ENCODE data around the gene TMUB1.

The TMUB1 gene

DNA sequence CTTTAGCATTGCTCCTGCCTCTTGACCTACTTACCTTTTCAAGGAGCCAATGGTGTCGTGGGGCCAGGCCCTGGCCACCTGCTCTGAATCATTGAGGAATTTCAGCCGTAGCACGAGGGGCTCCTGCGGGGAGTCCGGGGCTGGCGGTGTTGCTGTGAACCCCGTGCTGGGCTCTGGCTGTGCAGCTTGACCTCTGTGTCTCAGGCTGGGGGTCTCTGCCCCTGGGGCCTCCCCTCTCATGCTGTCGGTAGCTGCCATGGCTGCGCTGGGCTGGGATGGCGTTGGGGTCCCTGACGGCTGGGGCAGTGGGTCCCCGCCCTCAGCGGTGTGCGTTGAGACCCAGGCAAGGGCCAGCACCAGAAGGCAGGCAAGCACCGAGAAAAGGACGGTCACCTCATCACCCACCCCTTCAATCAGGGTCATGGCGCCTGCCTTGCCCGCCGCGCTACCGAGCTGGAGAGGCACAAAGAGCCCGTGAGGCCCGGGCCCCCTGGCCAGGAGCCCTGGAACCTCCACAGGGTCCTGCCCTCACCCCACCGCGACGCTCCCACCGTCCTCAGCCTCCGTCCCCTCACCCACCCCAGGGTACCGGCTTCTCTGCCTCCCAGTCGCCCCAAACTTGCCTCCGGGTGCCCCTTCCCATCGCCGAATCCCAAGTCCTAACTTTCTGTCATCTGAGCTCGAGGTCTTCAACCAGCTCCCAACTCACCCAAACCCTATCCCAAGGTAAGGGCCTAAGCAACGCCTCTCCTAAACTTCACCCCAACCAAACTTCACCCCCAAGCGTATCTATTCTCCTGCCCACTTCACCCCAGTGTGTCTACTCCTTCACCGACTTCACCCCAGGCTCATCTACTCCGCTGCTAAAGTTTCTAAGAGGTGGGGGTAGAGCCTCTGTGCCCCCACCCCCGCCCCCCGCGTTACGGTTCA lies 887 bp downstream of the TMUB1 start:
- no peak for DNase-seq

DNA sequence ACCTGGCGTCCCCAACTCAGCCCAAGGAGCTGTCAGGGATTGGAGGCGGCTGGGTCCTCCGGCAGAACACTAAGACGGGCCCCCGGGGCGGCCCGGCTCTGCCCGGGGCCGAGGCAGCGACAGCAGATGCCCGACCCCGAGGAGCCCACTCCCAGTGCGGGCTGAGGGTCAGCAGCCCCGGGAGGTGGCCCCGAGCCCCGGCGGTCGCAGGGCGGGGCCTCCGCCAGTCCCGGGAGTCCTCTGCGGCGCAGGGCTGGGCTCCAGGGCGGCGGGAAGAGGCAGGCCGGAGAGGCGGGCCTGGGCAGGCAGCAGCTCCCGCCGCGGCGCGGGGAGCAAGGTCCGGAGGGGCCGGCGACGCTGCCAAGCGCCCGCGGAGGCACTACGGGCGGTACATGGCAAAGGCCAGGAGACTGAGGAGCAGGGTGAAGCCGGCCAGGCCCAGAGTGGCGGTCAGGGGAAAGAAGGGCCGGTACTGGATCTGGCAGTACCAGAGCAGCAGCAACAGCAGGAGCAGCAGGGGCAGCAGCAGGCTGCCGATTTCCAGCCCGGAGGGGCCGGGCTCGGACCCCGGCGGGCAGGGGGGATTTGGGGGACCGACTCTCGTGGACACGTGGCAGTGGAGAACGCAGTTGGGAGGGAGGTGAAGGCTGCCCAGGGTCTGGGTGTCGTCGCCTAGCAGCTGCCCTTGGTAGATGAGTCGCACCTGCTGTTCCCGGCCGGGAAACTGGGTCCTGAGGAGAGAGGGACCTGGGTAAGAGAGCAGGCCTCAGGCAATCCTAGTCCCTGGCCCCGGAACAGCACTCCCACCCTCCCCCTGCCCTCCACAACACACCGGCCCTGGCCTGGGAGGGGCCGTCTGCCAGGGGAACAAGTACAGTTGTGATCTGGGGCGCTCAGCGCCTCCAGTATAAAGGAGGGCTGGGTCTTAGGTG lies 1.9 kb downstream of the TMUB1 start:
- no peak for DNase-seq

DNA sequence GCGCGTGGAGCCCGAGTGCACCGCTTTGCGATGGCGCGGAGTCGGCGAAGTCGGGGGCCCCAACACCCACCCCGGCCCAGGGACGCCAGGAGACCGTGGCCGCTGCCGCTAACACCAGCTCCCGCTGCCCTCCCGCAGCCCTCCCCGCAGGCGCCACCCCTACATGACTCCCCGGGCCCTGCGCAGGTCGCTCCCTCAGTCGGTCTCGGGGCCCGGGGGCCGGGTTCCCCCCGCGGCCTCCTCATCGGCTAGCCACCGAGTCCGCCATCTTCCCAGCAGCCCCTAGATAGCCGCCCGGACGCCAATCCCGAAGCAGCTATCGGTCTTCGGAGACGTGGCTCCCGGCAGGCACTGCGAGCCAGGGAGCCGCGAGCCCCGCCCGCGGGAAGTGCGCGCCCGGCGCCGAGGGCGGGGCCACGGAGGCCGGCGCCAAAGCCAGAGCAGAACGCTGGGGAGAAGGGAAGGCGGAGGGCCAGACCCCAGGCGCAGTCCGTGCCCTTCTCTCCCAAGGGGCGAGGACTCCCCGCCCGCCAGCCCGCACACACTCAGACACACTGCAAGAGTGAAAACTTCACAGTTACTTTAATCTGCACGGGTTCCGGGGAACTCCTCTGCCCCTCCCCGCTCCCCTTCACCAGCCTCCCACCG lies 2.6 kb downstream of the TMUB1 start, which contains the start of gene FASTK:
TSS of gene FASTK (minus strand) at position 288 of the 648 bp plus-strand sequence. CDS start at position 245, 43 bp downstream.
- DNase-seq = peak; percentile 96

DNA sequence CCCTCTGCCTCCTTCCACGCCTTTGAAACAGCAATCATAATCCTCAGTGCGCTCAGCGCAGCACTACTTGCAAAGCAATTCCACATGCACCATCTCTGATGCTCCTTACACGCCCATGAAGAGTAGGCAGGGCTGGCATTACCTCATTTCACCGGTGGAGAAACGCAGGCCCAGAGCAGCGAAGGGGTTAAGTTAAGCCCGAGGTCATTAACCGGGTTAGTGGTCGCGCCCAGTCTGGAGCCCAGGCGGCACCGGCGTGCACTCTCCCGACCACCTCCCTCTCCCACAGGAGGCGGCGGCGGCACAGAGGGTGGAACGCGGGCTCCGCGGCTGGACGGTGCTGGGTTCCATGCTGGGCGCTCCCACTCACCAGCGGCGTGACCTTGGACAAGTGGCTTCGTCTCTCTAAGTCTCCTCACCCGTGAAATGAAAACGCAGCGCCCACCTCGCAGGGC lies 3.2 kb downstream of the TMUB1 start:
- no peak for DNase-seq

DNA sequence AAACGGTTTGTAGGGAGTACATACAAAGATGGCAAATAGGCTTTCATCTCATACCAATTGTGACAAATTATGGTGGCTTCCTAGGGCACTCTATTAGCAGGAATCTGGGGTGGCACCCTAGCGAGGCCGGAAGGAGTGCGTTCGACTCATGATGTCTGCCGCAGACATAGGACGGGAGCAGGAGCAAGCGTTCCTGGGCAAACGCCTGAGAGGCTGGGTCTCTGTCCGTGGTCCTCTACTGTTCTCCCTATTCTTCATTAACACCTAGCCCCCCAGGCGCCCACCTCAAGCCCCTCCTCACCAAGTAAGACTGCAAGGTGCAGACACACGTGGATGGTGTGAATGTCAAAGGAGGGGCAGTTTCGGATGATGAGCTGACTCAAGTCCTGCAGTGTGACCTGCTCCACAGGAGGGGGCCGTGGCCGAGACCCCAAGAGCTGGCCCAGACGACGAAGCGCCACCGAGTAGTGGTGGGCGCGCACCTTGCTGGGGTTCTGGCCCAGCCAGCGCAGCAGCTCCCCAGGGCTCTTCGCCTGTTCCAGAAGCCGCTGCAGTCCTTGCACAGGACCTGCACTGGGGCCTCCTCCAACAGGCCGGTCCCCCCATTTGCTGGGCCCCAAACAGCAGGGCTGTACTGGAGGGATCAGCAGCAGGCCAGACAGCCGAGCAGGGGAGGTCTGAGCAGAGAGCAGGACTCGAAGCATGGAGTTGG lies 3.9 kb downstream of the TMUB1 start:
- no peak for DNase-seq

DNA sequence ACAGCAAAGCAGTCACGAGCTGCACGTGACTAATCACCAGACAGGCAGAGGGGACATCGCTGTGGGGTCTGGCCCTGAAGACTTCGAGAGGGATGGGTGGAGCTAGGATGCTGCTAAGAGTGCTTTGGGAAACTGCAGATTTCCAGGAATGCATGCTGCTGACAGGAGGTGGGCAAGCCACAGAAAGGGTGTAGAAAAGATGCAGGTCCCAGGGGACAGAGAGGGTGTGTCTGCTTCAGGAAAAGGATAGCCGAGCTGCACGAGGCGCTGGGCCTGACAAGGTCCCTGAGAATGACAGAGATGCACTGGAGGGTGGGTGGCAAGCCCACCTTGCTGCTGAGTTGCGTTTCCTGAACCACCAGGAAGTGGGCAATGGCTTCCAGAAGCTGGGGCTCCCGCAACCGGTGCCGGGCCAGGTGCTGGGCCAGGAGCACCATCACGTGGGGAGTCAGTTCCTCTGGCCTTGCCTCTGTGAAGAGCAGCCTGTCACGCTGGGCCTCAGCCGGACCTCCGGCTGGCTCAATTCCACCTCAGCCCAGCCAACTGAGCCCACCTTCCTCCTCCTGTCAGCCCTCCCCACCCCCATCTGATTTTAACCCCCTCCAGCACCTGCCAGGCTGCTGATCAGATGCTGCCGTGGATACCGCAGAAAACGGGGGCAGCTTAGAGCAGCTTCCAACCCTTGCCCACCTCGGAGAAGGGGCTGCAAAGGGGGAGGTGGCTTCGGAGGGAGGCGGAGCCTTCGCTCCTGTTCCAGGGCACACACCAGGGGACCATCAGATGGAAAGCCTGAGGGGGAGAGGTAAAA lies 4.9 kb downstream of the TMUB1 start:
- no peak for DNase-seq

DNA sequence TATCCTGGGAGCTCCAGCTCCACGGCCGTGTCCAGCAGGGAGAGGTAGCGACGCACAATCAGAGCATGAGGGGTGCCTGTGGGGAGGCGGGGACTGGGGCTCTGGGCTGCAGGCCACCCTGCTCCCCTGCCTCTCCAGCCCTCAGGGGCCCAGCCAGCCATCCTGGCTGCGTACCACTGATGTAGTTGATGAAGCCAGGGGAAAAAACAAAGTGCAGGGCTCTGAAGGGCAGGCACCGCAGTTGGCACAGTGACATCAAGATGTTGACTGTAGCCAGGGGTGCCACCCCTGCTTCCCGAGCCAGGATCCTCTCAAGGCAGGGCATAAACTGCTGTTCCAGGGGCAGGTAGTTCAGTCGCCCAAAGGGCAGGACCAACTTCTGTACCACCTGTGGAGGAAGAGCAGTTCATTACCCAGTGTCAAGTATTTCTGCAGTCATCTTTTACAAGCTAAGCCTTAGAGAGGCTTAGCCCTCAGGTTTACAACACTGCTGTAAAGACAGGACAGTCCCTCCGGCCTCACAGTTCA lies 5.5 kb downstream of the TMUB1 start:
- DNase-seq = no peak

DNA sequence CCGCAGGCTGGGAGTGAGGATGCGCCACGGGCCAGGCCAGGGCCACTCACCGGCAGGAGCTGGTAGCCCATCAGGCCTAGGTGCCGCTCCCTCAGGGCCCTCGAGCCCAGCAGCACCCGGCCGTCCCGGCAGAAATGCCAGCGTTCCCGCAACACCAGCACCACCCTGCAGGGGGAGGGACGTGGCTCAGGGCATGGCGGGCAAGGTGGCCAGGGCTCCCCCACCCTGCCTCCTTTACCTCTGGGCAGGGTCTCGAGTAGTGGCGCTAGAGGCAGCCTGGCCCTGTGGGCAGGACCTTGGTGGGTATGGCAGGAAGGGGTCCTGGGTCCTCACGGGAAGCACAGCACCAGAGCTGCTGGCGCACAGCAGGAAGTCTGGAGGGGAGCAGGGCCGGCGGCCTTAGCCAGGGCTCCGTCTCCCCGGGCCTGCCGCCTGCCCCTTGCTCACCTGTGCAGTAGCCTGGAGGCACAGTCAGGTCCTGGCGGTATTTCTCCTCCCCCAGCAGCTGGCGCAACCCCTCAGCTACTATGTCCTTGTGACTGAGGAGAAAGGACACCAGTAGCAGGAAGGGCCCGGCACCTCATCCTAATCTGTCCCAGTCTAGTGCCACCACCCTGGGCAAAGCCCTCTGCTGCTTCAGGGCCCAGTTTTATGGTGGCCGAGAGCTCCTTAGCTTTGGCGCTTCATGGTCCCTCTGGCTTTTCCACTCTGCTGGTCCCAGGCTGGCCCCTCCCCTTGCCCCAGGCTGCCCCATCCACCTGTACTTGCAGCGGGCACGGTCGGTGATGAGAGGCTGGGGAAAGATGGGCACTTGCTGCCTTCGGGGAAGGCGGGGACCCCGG lies 6.2 kb downstream of the TMUB1 start:
- DNase-seq = peak; percentile 68

DNA sequence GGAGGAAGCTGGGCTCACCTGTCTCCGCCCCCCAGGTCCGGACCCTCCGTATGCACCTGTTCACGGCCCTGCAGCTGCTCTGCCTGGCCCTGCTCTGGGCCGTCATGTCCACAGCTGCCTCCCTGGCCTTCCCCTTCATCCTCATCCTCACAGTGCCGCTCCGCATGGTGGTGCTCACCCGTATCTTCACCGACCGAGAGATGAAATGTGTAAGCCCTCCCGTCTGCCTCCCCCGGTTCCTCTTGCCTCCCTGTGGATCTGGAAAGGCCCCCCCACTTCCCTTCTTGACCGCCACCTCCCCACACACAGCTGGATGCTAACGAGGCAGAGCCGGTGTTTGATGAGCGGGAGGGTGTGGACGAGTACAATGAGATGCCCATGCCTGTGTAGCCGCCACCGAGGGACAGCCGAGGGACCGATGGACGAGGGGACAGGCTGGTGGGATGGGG lies 7.3 kb downstream of the TMUB1 start:
- no peak for DNase-seq

DNA sequence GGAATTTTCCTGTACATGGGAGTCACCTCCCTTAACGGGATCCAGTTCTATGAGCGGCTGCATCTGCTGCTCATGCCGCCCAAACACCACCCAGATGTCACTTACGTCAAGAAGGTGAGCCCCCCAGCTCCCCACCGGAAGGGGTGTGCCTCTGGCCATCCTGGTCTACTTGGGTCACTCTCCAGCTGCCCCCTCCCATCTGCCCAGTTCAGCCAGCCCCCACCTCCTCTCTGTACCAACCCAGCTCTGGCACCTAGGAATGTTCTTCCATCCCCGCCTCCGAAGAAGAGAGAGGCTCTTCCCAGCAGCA lies 7.7 kb downstream of the TMUB1 start:
- DNase-seq = no peak

DNA sequence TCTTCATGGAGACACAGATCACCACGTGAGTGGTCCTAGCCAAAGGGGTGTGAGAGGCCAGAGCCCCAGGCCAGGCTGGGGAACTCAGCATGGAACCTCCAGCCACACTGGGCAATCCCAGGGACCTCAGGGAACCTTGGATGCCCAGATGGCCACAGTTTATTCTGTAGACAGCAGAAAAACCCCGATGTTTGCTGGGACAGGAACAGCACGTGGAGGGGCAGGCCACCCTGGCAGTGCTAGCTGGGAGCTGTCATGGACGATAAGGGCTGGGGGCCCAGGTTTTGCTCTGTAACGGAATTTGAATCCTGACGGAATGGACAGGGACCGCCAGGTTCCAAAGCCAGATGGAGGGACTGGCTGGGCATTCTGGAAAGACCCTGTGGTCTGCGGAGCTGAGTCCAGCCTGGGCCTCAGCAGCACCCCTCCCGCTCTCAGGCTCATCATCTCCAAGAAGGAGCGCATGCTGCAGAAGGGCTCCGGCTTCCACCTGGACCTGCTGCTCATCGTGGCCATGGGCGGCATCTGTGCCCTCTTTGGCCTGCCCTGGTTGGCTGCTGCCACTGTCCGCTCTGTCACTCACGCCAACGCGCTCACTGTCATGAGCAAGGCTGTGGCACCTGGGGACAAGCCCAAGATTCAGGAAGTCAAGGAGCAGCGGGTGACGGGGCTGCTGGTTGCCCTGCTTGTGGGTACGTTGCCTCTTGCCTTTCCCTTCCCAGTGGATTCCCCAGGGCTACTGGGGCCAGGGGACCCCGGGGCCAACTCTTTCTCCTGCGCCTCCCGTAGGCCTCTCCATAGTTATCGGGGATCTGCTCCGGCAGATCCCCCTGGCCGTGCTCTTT lies 8.3 kb downstream of the TMUB1 start:
- DNase-seq = no peak

DNA sequence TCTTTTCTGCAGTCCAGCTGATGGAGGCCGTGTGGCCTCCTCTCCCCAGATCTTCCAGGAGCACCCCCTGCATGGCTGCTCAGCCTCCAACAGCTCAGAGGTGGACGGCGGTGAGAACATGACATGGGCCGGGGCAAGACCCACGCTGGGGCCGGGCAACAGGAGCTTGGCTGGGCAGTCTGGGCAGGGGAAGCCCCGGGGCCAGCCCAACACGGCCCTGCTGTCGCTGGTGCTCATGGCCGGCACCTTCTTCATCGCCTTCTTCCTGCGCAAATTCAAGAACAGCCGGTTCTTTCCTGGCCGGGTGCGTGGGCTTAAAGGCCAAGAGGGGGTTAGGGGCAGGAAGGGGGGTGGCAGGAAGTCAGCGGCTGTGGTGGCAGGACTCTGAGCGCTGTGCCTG lies 9.3 kb downstream of the TMUB1 start:
- DNase-seq = no peak

DNA sequence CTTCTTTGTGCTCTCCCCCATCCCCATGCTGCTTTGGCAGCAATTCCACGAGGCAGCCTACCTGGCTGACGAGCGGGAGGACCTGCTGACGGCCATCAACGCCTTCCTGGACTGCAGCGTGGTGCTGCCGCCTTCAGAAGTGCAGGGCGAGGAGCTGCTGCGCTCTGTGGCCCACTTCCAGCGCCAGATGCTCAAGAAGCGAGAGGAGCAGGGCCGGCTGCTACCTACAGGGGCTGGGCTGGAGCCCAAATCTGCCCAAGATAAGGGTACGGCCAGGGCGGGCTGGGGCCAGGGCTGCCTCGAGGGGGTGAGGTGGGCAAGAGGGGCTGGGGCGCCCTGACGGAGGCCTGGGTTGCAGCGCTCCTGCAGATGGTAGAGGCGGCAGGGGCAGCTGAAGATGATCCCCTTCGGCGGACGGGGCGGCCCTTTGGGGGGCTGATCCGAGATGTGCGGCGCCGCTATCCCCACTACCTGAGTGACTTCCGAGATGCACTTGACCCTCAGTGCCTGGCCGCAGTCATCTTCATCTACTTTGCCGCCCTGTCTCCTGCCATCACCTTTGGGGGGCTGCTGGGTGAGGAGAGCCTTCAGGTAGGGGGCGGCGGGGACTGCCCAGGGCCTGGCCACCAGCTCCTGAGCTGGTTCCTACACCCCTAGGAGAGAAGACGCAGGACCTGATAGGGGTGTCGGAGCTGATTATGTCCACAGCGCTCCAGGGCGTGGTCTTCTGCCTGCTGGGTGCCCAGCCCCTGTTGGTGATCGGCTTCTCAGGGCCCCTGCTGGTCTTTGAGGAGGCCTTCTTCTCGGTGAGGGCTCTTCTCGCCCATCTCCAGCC lies 12.0 kb downstream of the TMUB1 start:
- no peak for DNase-seq

DNA sequence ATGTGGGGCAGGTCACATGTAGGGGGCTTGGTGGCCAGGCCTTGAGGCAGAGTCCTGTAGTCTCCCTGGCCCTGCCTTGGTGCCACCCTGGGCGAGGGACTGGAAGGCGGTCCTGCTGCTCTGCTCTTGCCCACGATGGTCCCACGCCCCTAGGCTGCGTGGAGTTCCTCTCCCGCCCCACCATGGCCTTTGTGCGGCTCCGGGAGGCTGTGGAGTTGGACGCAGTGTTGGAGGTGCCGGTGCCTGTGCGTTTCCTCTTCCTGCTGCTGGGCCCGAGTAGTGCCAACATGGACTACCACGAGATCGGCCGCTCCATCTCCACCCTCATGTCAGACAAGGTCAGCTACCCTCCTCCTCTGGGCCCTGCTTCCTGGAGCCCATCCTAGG lies 12.7 kb downstream of the TMUB1 start:
- no peak for DNase-seq

DNA sequence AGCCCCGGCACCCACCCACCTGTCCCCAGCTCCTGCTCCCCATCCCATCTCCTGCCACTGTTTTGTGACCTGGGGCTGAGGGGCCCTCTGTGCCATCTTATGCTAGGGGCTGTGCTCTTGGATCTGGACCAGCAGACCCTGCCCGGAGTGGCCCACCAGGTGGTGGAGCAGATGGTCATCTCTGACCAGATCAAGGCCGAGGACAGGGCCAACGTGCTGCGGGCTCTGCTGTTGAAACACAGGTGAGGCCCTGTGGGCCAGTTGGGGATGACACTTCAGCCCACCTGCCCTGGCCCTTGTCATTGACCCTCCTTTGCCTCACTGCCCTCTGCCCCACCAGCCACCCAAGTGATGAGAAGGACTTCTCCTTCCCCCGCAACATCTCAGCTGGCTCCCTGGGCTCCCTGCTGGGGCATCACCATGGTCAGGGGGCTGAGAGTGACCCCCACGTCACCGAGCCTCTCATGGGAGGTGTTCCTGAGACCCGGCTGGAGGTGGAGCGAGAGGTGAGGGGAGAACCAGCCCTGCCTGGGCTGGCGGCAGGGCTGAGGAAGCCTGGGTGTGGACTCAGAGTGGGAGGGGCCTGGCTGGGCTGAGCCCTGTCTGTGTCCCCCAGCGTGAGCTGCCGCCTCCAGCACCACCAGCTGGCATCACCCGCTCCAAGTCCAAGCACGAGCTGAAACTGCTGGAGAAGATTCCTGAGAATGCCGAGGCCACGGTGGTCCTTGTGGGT lies 13.3 kb downstream of the TMUB1 start:
- DNase-seq = no peak

DNA sequence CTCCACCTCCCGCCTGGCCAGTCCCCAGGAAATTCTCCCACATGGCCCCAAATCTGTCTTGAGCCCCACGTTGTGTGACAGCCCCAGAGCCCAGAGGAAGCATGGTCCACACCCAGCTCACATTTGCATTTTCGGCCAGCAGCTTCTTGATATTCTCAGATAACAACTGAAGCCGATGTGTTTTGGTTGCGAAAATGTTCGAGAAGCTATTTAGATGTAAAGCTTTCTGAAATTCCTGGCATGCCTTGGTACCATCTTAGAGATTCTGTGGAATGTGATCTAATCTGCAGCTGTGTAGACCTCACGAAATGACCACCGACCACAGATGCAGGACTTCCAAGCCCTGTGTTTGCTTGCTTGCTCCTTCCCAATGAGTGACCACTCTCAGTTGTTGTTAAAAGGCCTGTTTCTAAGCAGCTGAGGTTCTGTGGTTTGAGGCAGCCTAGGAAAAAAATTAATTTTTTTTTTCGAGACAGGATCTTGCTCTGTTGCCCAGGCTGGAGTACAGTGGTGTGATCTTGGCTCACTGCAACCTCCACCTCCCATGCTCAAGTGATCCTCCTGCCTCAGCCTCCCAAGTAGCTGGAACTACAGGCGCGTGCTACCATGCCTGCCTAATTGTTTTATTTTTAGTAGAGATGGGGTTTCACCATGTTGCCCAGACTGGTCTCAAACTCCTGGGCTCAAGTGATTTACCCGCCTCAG lies 15.1 kb downstream of the TMUB1 start:
- no peak for DNase-seq

All from activated effector memory CD4-positive, alpha-beta T cell treated with anti-CD3 and anti-CD28 coated beads, Interleukin-2, amount 50 U/mL, for 16 hours (primary cell).